GM18505 (cell line): ENCODE results near the gene MORC2.
A peak's percentile ranks its signal among the peaks of the same experiment; 100 is the strongest.

Experiments used
- ATAC-seq: cut with Tn5 transposase; IDR thresholded peaks from one replicate; pipeline ENCODE4 v1.9.1; 2021; ENCODE audit not compliant: unreplicated experiment
- POLR2A ChIP-seq: IDR thresholded peaks from 4 replicates; pipeline ENCODE4 v1.6.1; 2011; ENCODE audit warnings: borderline replicate concordance; ENCODE audit not compliant: insufficient read depth, insufficient read length; ENCODE audit errors: extremely low read depth

MORC2 gene

GRCh38 chr22:30978304-30978962 is 9.9 kb upstream of the MORC2 start:
- no peak for ATAC-seq

GRCh38 chr22:30970356-30970746 is 1.8 kb upstream of the MORC2 start:
- TF ChIP-seq POLR2A, result no peak
- no peak for ATAC-seq

More at GRCh38 chr22:30978304-30978962, 9.9 kb upstream of the MORC2 start:
- TF ChIP-seq POLR2A, result no peak

GRCh38 chr22:30969532-30970355 is 1.2 kb upstream of the MORC2 start:
- no peak for TF ChIP-seq POLR2A
- ATAC-seq, result peak; percentile 34

GRCh38 chr22:30968924-30969531 is 454 bp upstream of the MORC2 start, which contains the start of gene TUG1:
Gene TUG1 (plus strand): TSS chr22:30969265.
- TF ChIP-seq POLR2A, result peak; percentile 80
- ATAC-seq, result peak; percentile 80

GRCh38 chr22:30964858-30965257 is 3.7 kb downstream of the MORC2 start:
- ATAC-seq, result no peak
- TF ChIP-seq POLR2A, result no peak

GRCh38 chr22:30955153-30955552 is 13.4 kb downstream of the MORC2 start:
- TF ChIP-seq POLR2A, result no peak
- no peak for ATAC-seq

GRCh38 chr22:30953206-30953605 is 15.4 kb downstream of the MORC2 start:
- no peak for ATAC-seq

GRCh38 chr22:30949934-30950660 is 18.5 kb downstream of the MORC2 start:
- no peak for ATAC-seq
- no peak for TF ChIP-seq POLR2A

More at GRCh38 chr22:30953206-30953605, 15.4 kb downstream of the MORC2 start:
- no peak for TF ChIP-seq POLR2A

GRCh38 chr22:30948930-30949342 is 19.6 kb downstream of the MORC2 start:
- no peak for TF ChIP-seq POLR2A
- no peak for ATAC-seq

- TF ChIP-seq POLR2A, result no peak
Observed at GRCh38 chr22:30947816-30948454, 20.6 kb downstream of the MORC2 start.

GRCh38 chr22:30947173-30947815 is 21.3 kb downstream of the MORC2 start:
- TF ChIP-seq POLR2A, result no peak
- ATAC-seq, result no peak

More at GRCh38 chr22:30947816-30948454, 20.6 kb downstream of the MORC2 start:
- no peak for ATAC-seq

- no peak for TF ChIP-seq POLR2A
- no peak for ATAC-seq
Observed at GRCh38 chr22:30946354-30946753, 22.2 kb downstream of the MORC2 start.
